GM21825 (cell line): Measurements from ENCODE around the gene MUL1.

Source experiments
- ATAC-seq: cut with Tn5 transposase; IDR thresholded peaks from one replicate; pipeline ENCODE4 v1.9.1; 2021; ENCODE audit warnings: mild to moderate bottlenecking, moderate library complexity; ENCODE audit not compliant: unreplicated experiment

MUL1 gene, protein sequence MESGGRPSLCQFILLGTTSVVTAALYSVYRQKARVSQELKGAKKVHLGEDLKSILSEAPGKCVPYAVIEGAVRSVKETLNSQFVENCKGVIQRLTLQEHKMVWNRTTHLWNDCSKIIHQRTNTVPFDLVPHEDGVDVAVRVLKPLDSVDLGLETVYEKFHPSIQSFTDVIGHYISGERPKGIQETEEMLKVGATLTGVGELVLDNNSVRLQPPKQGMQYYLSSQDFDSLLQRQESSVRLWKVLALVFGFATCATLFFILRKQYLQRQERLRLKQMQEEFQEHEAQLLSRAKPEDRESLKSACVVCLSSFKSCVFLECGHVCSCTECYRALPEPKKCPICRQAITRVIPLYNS

DNA sequence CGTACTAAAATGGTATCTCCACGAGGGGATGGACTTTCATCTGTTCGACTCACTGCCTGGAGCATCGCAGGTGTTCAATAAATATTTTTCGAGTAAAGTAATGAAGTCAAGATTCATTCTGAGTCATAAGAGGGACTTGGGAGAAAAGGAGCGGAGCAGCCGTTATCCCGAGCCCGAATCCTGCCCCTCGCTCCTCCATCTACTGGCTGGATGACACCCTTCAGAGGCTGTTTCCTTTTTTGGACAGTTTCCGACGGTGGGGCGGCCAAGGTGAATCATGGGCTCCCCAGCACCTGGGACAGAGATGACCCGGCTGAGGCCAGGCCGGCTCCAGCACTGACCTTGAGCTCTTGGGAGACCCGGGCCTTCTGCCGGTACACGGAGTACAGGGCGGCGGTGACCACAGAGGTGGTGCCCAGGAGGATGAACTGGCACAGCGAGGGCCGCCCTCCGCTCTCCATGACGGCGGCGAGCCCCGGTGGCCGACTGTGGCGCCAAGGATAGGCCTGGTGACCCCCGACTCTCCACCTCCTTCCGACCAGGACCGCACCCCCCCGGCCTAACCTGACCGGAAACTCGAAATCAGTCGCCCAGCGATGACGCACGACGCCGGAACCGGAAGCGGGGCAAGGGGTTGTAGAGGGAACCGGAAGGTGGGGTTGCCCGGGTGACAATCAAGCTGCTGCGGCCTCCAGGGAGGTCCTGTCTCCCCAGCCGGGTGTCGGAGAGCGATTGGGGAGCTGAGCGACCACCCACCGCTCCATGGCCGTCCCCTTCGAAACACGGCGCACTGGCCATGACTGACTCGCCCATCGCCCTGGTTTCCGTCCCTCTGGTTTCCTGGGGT is at the start of gene MUL1:
MUL1 (minus strand) TSS at position 588 of the 847 bp plus-strand sequence; CDS start at position 461, 127 bp downstream.
- ATAC-seq = peak; percentile 74

DNA sequence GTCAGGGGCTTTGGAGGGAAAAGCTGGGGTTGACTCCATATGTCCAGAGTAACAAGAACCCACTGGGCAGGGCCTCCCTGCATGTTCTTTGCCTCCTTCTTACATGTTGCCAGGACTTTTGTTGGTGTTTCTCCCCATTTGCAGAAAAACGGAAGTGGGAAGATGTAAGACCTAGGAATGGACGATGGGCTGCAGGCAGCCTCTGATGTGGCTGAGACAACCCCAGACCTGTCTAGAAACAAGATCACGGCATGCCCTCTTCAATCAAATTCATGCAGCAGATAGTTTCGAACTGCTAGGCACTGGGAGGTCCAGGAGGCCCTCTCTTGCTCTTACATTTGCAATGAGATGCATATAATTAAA is 47.8 kb upstream of the MUL1 start:
- no peak for ATAC-seq

DNA sequence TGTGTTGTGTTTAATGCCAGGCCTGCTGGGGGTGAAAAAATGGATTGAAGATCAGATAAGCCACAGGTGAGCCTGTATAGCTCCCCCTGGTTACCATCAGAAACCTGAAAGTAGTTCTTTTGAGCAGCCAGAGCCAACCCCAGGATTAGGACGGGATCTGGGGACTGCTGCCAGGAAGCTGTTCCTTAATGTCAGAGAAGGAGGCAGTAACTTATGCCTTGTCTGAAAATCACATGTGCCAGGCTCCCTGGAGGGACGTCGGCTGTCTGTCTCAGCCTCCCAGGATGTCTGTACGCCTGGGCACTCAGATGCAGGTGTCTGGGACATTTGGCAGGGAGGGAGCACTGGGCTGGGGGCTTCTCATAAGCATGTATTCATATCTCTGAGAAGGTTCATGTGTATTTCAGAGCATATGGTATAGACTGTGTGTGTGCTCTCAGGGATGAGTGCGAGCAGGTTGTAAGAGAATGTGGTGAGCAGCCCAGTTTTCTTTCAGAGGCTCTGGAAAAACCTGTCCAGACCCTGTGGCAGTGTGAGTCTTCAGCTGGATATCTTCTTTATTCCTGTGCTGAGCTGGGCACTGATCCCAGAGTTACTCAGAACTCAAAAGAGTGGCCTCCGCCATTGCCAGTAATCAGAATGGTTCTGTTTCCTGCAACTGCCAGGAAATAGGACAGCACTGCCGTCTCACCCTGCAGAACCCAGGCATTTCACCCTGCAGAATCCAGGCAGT is 47.2 kb upstream of the MUL1 start:
- no peak for ATAC-seq

DNA sequence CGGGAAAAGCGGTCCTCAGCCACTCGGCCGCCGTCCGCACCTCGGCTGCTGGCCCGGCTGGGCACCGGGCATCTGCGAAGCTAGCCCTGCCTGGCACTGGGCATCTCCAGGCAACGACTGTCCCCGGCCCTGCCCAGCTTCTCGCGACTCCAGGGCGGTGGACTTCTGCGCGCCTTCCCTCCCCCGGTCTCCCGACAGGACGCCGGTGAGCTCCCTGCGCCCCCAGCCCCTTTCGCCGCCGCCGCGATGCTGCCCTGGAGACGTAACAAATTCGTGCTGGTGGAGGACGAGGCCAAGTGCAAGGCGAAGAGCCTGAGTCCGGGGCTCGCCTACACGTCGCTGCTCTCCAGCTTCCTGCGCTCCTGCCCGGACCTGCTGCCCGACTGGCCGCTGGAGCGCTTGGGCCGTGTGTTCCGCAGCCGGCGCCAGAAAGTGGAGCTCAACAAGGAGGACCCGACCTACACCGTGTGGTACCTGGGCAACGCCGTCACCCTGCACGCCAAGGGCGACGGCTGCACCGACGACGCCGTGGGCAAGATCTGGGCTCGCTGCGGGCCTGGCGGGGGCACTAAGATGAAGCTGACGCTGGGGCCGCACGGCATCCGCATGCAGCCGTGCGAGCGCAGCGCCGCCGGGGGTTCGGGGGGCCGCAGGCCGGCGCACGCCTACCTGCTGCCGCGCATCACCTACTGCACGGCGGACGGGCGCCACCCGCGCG is 44.9 kb upstream of the MUL1 start:
- ATAC-seq = no peak

DNA sequence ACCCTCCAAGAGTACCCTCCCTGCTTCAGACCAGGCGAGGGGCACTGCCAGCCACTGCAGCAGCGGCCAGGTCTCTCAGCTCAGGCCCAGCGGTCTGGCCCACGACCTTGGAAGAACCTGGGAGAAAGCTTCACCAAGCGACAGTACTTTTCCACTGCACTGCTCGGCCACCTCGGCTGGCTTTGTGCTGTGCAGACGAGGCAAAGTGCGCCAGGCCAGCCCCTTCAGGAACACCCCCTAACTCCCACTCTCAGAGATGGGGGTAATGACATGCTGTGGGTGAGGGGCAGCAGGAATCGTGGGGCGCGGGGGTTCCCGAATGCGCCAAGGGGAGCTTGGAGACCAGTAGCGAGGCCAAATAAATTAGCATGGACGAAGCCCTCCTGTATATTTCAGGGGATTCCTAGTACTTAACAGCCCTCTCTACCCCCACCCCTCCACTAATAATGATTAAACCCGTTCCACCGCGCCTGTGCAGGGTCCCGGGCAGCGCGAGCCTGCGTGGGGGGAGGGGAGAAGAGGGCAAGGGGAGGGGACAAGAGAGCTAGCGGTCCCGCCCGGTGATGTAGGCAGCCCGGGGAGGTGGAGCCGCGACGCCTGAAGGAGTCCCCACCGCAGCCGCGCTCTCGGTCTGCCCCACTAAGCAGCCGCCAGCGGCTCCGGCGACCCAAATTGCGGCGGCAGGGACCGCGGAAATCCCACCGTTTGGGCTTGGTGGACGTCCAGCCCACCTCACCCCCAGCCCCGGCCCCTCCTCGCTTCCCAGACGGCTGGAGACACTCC is 44.2 kb upstream of the MUL1 start, which contains the start of gene FAM43B:
FAM43B (plus strand) TSS at position 629 of the 783 bp plus-strand sequence. CDS start 401 bp downstream, outside the sequence.
- no peak for ATAC-seq

DNA sequence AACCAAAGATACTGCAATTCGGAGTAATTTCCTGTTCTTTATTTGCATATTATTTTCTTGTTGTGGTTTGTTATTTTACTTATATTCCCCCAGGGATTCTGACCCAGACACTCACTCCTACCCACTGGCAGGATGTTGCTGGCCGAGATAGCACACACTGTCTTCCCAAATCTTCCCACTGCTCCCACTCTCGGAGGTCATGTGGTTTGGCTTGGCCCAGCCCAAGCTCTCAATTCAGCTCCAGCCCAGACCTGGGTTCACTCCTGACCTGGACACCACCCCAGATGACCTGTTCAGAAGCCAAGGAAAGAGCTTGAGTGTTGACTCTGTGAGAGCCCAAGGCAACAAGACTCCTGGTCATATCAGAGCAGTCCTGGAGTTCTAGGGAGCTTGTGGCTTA is 43.2 kb upstream of the MUL1 start:
- no peak for ATAC-seq

DNA sequence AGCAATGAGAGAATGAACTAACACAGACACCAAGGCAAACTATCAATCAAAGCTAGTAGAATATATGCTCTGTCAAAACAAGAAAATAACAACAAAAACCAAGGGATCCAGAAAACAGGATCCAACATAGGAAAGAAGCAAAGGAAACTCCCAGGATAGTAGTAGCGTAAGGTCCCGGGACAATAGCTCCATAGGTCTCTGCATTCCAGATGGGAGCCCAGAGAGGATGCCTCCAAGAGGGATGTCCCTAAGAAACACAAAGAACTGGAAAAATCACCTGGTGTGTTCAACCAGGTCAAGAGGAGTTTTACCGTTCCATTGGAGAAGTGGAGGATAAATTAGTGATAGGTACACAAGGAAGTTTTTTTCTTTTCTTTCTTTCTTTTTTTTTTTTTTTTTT is 38.7 kb upstream of the MUL1 start:
- ATAC-seq = no peak

DNA sequence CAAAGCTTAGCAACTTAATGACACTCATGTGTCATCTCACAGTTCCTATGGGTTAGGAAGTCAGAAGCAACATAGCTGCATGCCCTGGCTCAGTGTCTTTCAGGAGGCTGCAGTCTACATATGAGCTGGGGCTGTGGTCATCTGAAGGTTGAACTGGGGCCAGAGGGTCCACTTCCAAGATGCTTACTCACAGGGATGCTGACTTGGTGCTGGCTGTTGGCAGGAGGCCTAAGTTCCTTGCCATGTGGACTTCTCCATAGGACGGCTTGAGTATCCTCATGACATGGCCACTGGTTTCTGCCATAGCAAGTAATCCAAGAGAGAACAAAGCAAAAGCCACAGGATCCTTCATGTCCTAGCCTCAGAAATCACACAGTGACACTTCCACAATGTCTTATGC is 32.3 kb upstream of the MUL1 start:
- no peak for ATAC-seq

DNA sequence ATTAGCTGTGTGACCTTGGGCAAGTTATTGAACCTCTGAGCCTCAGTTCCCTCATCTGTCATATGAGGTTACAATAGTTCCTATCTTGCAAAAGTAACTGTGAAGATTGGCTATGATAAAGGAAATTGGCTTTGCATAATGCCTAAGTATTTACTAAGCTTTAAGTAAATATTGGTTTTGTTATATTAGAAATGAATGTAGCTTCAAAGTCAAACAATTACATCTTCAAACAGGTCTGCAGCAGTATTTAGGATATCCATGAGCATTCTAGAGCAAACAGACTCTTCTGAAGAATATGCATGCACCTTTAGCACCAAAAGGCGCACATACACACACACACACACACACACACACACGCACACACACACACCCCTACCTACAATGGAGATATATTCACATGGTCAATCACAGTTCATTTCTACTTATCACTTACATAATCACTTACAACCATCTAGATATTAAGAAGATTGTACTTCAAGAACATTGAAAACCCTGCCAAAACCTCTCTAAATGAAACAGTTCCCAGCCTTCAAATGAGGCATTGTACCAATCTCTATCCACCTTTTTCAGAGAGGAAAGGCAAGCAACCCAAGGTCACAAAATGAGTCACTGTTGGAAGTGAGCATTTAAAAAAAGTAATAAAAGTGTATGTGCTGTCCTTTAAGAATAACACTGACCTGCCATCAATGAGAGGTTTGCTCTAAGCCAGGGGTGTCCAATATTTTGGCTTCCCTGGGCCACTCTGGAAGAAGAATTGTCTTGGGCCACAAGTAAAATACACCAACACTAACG is 31.0 kb upstream of the MUL1 start:
- ATAC-seq = no peak

DNA sequence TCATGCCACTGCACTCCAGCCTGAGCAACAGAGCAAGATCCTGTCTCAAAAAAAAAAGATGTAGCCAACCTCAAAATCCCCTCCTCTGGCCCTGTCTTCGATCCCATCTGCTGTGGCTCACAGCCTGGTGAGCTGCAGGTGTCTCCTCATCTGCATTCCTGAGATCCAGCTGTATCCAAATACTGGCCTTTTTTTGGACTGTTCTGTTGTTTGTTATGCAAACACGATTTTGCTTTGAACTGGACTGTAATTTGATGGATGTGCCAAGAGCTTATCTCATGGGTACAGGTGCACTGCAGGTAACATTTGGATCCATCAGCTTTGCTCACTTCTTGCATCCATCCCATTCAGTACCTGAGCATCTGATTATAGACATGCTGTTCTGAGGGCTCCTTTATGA is 30.3 kb upstream of the MUL1 start:
- ATAC-seq = no peak

DNA sequence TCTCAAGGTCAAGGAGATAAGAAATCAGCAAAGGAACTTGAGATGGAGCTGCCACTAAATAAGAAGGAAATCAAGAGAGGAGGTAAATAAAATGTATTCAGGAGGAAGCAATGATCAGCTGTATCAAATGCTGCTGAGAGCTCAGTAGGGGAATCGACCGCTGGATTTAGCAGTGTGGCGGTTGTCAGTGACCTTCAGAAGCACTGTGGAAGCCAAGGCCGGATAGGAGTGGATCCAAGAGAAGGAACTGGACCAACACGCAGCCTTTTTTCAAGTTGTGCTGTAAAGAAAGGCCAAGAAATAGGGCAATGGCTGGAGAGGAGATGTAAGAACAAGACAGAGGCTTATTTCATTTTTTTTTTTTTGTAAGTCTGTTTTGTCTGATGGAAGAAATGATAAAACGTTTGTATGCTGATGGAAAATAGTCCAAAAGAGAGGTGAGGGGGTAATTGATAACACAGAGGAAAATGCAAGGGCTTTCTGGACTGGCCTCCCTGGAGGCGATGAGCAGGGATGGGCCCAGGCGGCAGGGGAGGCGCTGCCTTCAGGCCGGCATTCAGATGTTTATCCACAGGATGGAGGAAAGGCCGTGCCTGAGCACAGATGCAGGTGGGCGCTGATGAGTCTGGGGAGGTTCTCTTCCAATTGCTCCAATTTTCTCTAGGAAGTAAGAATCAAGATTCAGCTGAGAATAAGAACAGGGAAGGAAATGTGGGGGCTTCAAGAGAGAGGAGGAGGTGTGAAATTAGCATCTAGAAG is 26.9 kb upstream of the MUL1 start:
- no peak for ATAC-seq

DNA sequence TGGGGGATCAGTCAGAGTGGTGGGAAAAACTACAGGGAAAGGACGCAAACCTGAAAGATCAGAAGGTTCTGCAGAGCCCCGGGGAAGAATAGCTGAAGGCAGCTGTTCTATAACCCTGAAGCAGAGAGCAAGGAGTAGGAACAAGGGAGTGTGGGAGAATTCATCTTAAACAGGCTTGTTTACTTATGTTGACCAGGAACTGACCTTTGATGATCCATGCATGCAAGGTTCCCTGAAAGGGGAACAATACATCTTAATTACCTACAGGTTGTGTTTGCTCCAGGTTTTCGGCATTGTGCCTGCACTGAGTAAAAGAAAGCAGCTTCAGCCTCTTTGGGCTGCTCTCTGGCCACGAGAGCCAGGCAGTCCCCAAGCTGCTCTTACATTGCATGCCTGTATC is 25.7 kb upstream of the MUL1 start:
- no peak for ATAC-seq

DNA sequence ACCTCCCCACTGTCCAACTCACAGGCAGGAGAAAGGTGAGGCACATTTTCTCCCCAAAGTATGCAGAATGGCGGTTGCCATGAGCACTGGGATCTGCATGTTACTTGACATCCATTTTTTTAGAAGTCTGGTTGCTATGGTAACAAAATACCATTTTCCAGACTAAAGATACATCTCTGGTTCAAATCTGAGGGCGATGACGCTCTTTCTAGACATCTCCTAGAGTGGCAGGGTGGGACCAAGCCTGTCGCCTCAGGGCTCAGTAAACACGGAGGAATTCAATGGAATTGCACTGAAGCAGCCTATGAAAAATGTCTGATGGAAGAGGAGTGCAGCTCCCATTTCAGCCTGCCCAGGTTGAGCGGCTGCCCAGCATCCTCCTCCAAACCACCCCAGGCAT is 22.9 kb upstream of the MUL1 start:
- no peak for ATAC-seq

DNA sequence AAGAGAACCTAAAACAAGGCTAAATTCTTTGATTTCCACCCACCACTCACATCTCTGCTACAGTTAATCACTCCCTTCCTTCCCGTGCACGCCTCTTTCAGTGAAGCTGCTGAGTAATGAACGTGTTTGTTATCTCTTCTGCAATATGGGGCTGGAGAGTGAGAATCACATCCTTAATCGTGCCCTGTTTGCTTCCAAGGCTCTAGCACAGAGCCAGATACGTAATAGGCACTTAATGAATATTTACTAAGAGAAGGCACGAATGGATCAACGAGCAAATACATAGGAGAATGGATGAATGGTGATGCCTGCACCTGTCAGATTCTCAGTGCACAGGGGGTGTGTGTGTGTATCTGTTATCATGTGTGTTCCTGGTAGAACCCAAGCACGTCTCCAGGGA is 22.4 kb upstream of the MUL1 start:
- ATAC-seq = no peak

DNA sequence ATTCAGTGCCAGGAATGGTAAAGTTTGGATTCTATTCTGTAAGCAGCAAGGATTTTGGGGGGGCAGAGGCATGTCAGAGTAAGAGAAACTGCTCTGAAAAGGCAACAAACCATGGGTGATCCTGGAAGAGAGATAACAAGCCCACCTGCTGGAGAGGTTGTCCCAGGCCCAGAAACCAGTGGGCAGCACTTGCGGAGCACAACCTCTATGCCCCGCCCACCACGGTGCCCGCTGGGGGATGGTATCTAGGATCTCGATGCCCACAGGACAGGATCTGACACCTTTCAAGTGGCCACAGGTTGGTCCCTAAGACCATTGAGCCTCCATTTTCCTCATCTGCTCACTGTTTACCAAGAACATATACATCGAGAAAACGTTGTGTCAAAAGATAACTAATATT is 20.3 kb upstream of the MUL1 start:
- ATAC-seq = no peak

DNA sequence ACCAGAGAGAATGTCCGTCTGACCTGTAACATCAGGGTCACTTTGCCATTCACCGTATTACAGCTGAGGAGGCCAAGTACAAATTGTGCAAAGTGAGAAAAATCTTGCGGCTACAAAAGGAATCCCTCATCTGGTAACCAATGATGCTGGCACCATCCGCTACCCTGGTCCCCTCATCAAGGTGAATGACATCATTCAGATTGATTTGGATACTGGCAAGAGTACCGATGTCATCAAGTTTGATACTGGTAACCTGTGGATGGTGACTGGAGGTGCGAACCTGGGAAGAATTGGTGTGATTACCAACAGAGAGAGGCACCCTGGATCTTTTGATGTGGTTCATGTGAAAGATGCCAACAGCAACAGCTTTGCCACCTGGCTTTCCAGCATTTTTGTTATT is 18.3 kb upstream of the MUL1 start:
- no peak for ATAC-seq

DNA sequence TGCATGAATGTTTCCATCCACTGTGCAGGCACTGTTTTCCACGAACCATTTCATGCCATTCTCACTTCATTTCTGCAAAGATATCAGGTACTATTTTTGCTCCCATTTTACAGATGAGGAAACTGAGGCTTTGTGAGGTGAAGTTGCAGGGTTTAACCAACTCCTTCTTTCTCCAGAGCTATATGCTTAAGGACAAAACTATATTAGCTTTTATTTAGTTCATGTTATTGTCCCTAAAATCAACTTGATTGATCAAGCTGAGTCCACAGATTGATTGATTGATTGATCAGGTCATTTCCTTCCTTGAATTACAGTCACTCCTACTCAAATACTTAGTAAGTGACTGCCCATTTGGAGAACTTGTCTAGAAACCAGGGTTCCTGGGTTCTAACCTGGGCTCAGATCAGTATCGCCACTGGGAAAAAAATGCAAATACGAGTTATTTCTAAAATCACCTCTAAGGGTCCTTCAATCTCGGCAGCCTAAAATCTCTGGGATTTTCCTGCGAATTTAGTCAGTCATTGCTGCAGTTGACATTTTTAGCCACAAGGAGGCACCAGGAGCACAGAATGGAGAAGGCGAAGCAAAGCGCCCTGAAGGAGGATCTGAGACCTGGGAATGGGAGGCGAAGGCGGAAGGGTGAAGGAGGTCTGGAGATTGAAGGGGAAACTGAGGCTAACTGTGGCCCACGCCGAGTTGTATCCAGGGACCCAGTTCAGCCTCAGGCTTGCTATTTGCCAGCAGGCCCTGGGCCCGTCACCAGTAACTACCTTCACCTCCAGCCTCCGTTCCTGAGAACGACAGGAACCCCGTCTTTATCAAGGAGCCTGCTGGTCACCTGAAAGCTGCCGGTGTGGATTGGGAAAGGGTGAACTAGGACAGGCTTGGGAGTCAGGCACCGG is 14.3 kb upstream of the MUL1 start:
- ATAC-seq = no peak
